HUES6 (cell line): ENCODE results near the gene BRPF3.

Experiments
- H3K27ac ChIP-seq: 2 replicates; pipeline ENCODE4 v1.7.0; 2013; ENCODE audit warnings: low read depth, mild to moderate bottlenecking, low read length, inconsistent platforms
- H3K27me3 ChIP-seq: 2 replicates; pipeline ENCODE4 v1.6.1; 2013; ENCODE audit warnings: low read length; ENCODE audit not compliant: control insufficient read depth, insufficient read depth
- H3K36me3 ChIP-seq: 2 replicates; pipeline ENCODE4 v1.6.1; 2013; ENCODE audit warnings: low read length; ENCODE audit not compliant: control insufficient read depth, insufficient read depth
- H3K4me1 ChIP-seq: 2 replicates; pipeline ENCODE4 v1.6.1; 2013; ENCODE audit warnings: low read length; ENCODE audit not compliant: control insufficient read depth, insufficient read depth
- H3K4me3 ChIP-seq: 2 replicates; pipeline ENCODE4 v1.5.1; 2013; ENCODE audit warnings: low read depth, low read length
- H3K9ac ChIP-seq: one replicate; pipeline ENCODE4 v1.6.1; 2013; ENCODE audit warnings: mild to moderate bottlenecking, low read length
- H3K9me3 ChIP-seq: 2 replicates; pipeline ENCODE4 v1.6.1; 2013; ENCODE audit warnings: low read depth, low read length; ENCODE audit not compliant: control insufficient read depth, insufficient read depth

BRPF3 gene

DNA sequence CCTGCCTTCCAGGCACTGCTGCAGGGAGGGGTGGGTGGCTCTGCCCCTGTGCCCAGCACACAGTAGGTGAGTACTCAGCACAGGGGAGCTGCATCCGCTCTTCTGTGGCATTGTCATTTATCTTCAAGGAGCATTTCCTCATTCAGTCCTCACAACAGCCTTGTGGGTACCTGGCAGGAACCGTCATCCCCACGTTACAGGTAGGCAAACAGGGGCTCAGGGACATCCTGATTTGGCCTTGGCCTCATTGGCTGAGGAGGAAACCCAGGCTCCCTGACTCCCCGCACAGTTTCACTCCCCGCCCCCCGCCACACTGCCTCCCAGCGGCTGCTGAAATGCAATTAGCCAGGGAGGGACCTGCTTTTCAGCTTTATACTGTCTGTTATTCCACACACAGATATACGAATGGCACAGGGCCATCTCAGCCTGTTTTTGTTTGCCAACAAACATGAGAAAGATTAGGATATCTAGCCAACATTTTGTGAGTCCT lies 49.1 kb downstream of the BRPF3 start:
- peaks cover 51% of the 10 kb centered on the region for H3K4me1 ChIP-seq
- peak overlapping the region; percentile 54; the same call in 1 of the 2 replicates for H3K27ac ChIP-seq
- no peaks in the 10 kb centered on the region for H3K27me3 ChIP-seq
- H3K9ac ChIP-seq, result peak overlapping the region; percentile 64
- H3K36me3 ChIP-seq, result no peaks in the 10 kb centered on the region
- no peaks in the 10 kb centered on the region for H3K9me3 ChIP-seq
- H3K4me3 ChIP-seq, result peak overlapping the region; percentile 19; the same call in 1 of the 2 replicates

DNA sequence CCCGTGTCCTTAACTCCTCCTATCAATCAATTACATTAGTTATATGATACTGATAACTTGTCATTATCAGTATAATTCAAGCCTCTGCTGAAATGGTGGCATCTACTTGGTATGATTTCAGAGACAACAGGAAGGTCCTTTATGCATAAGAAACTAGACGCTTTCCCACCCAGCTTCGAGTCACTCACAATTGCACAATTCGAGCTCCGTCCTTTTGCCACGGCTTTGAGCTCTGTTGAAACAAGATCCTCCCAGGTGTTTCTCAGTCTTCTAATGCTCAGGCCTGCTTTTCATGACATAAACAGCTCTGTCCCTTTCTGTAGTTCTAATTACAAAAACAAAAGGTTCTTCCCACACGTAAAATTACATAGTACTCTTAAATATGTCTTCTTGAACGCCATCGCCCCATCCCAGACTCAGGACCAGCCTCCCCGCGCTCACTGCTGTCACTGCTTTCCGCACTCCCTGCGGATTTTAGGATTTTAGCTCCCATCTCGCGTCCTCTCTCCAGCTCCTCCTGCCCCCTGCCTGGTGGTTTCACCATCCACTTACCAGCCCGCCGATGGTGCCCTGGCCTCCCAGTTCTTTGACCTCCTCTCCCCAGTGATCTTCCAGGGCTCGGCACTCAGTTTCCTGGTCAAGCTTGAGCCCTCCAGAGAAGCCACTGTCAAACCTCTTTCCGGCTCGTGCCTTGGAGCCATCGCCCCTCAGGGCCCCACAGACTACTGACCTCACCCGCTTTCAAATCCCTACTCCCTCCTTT lies 50.1 kb downstream of the BRPF3 start:
- peaks cover 49% of the 10 kb centered on the region for H3K4me1 ChIP-seq
- H3K27ac ChIP-seq, result no peak overlapping the region
- H3K9ac ChIP-seq, result no peak overlapping the region
- H3K9me3 ChIP-seq, result no peaks in the 10 kb centered on the region
- H3K36me3 ChIP-seq, result no peaks in the 10 kb centered on the region
- H3K27me3 ChIP-seq, result no peaks in the 10 kb centered on the region
- H3K4me3 ChIP-seq, result no peak overlapping the region

DNA sequence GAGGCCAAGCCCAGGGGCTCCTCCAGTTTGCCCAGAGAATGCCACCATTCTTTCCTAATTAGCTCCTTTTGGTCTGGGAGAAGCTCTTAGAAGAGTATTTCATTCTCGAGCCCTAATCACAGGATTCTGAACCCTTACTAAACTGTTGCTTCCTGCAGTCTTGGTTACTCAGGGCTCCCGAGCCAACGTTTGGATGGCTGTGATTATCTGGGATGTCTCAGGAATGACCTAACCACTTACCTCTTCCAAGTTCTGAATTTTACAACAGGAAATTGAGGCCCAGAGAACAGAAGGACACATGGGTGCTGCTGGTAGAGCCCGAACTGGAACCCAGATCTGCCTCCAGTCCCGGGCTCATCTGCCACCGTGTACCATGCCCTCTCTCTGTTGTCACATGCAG lies 51.1 kb downstream of the BRPF3 start:
- Histone ChIP-seq H3K9me3 (no peaks in the 10 kb centered on the region), H3K4me3 (no peak overlapping the region), H3K4me1 (peaks cover 46% of the 10 kb centered on the region), H3K9ac (no peak overlapping the region), H3K27ac (no peak overlapping the region), H3K36me3 (no peaks in the 10 kb centered on the region), H3K27me3 (no peaks in the 10 kb centered on the region)

DNA sequence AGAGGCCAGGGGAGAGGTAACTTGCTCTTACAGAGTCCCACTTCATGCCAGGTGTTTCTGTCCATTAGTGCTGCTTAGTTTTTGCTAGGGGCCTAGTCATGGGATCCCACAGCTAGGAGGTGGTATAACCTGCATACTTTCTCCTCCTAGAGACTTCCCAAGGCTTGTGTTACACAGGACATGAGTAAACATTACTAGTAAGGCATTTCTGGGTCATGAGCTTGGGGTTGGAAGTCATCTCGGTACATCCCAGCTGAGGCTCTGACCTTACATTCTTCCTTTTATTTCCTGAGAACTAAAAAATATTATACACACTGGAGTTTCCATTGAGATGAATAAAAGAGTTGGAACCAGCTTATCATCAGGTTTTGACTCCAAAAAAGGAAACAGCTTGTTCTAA lies 52.4 kb downstream of the BRPF3 start:
- H3K27me3 ChIP-seq, result no peaks in the 10 kb centered on the region
- no peaks in the 10 kb centered on the region for H3K36me3 ChIP-seq
- H3K4me1 ChIP-seq, result peaks cover 33% of the 10 kb centered on the region
- no peak overlapping the region for H3K9ac ChIP-seq
- no peak overlapping the region for H3K4me3 ChIP-seq
- no peaks in the 10 kb centered on the region for H3K9me3 ChIP-seq
- no peak overlapping the region for H3K27ac ChIP-seq

DNA sequence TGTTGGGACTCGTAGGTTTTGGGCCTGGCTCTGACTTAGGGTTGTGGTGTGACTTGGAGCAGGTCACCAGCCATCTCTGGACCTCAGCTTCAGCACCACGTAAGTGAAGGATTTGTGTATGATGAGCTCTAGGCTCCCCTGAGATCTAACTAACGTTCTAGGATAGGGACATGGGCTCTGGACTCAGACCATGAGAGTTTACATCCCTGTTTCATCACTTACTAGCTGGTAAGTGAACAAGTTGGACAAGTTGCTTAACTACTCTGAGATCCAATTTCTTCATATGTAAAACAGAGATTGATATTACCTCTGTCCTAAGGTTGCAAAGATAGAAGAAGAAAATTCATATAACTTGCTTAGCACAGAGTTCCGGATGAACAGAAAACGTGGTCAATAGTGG lies 53.0 kb downstream of the BRPF3 start:
- no peaks in the 10 kb centered on the region for H3K9me3 ChIP-seq
- H3K36me3 ChIP-seq, result no peaks in the 10 kb centered on the region
- no peaks in the 10 kb centered on the region for H3K27me3 ChIP-seq
- H3K4me1 ChIP-seq, result peaks cover 30% of the 10 kb centered on the region
- no peak overlapping the region for H3K27ac ChIP-seq
- no peak overlapping the region for H3K9ac ChIP-seq
- H3K4me3 ChIP-seq, result no peak overlapping the region

DNA sequence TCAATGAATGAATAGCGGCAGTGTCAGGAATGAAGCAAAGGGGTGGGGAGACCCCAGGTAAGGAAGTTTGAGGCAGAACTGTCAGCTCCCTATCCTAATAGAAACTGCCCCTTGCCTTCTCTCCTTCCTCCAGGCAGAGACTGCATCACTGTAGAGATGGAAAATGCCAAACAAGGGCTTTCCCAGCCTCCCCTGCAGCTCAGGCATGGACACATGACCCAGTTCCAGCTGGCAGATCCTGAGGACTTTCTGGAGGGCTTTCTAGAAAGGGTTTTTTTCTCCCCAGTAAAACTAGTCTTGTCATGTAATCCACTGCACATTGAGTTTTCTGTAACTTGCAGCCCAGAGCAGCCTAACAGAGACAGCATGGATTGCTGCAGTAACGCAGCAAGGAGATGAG lies 55.5 kb downstream of the BRPF3 start:
- Histone ChIP-seq H3K4me3 (no peak overlapping the region), H3K27ac (no peak overlapping the region), H3K4me1 (peaks cover 8% of the 10 kb centered on the region; the same call in 1 of the 2 replicates), H3K9me3 (no peaks in the 10 kb centered on the region), H3K36me3 (no peaks in the 10 kb centered on the region), H3K27me3 (no peaks in the 10 kb centered on the region), H3K9ac (no peak overlapping the region)

DNA sequence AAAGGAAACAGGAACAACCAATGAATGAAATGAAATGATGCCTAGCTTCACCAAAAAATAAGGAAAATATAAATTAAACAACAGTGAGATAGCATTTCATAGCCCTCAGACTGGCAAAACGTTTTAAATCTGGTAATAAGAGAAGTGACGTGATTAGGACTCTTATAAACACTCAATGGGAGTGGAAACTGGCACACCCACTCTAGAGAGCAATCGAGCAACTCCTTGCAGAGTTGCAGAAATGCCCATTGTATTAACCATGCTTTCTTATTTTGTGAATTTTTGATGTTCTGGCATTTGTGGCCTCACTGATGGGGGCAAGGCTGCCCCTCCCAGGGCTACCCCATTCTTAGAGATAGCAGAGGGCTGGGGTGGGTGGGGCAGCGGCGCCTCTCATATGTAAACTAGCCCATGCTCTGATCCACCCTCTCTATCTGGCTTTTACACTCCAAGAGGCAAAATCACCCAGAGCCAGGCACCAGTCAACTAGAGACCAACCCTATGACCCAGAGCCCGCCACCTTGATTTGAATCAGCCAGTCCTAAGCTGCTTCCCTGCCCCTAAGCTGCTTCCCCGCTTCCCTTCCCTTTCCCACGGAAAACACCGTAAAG lies 67.0 kb downstream of the BRPF3 start:
- no peaks in the 10 kb centered on the region for H3K36me3 ChIP-seq

DNA sequence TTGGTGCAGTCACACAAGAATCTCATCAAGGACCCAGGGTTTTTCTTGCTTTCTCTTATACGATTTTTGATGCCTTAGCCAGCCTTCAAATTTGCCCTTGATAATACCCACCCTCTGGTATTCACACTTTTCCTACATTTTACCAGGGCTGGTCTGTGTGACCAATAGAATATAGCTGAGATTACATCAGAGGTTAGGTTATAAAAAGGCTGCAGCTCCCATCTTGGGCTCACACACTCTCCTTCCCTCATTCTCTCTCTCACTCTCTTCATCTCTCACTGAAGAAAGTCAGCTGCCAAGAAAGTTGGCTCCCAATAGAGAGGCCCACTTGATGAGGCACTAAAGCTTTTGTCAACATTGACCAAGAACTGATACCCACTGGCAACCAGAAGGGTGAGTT lies 69.2 kb downstream of the BRPF3 start:
- no peaks in the 10 kb centered on the region for H3K36me3 ChIP-seq
- peaks cover 5% of the 10 kb centered on the region; the same call in 1 of the 2 replicates for H3K9me3 ChIP-seq
- no peak overlapping the region for H3K4me3 ChIP-seq
- H3K27me3 ChIP-seq, result no peaks in the 10 kb centered on the region; the same call in 1 of the 2 replicates
- H3K9ac ChIP-seq, result no peak overlapping the region
- no peak overlapping the region for H3K27ac ChIP-seq
- peaks cover 10% of the 10 kb centered on the region; the same call in 1 of the 2 replicates for H3K4me1 ChIP-seq

More for the DNA sequence above, 67.0 kb downstream of the BRPF3 start:
- Histone ChIP-seq H3K9me3 (peaks cover 5% of the 10 kb centered on the region; the same call in 1 of the 2 replicates), H3K4me3 (no peak overlapping the region), H3K27me3 (no peaks in the 10 kb centered on the region), H3K27ac (no peak overlapping the region), H3K4me1 (peaks cover 5% of the 10 kb centered on the region; the same call in 1 of the 2 replicates), H3K9ac (no peak overlapping the region)

DNA sequence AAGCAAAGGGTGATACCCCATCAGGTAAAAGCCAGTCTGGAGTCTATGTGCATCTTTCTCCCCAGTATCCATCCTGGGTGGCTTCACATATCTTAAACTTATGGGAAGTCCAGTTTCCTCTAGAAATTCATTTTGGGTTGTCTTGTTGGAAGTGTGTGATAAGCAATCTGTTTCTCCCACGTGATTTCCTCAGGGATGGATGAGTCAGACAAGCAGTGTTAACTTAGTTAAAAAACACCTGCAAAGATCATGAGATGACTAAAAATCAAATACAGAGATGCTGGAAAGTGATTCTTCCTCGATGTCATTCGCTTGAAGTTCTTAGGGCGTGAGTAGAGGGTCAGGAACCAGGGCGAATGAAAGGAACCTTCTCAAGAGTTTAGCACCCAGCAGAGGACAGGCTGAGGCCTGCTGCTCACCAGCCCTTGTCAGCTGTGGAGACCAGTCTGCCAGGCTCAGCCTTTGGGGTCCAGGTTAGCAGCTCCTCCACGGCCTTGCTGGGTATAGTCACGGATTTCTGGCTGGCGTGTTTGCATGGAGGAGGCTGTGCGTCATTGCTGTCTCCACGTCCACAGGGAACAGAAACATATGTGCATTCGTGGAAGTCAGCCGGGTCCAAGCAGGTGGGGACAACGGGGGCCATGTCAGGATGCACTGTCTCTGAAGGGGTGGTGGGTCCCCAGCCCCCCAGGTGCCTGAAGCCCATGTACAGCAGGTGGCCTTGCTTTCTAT lies 70.5 kb downstream of the BRPF3 start:
- Histone ChIP-seq H3K9ac (no peak overlapping the region), H3K27me3 (no peaks in the 10 kb centered on the region; the same call in 1 of the 2 replicates), H3K4me3 (no peak overlapping the region), H3K4me1 (peaks cover 10% of the 10 kb centered on the region; the same call in 1 of the 2 replicates), H3K27ac (no peak overlapping the region), H3K9me3 (peaks cover 5% of the 10 kb centered on the region; the same call in 1 of the 2 replicates), H3K36me3 (no peaks in the 10 kb centered on the region)

DNA sequence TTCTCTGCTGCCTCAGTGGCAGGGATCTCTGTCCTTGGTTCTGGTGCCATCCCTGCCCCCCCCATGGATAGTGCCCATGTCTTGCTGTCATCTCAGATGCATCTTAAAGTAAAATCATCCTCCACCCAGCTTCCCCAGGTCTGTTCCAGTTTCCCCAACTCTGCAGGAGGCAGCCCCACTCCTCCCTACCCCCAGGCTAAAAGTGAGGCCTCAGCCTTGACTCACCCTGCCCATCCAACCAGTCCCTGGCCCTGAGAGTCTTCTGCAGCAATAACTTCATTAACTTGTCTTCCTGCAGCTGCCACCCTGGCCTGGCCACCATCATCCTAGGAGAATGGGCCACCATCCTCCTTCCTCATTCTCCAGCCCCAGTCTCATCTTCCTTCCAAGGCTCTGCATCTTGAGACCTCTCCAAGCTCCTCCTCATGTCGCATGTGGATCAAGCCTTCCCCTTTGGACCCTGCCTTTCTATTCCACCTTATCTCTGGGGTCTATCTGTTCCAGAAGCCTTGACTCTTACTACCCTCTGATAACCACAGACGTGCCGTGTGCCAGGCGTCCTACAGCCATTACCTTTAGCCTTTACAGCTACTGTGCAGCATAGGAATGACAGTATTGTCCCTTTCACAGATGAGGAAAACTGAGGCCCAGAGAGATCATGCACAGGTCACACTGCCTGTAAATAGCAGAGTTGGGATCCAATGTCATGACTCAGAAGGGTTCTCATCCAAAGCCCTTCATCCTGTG lies 71.4 kb downstream of the BRPF3 start:
- H3K4me1 ChIP-seq, result peaks cover 10% of the 10 kb centered on the region; the same call in 1 of the 2 replicates
- H3K27ac ChIP-seq, result no peak overlapping the region
- H3K9ac ChIP-seq, result no peak overlapping the region
- peaks cover 5% of the 10 kb centered on the region; the same call in 1 of the 2 replicates for H3K9me3 ChIP-seq
- H3K36me3 ChIP-seq, result no peaks in the 10 kb centered on the region
- H3K4me3 ChIP-seq, result no peak overlapping the region
- H3K27me3 ChIP-seq, result no peaks in the 10 kb centered on the region; the same call in 1 of the 2 replicates
